Fibroblast of villous mesenchyme (primary cell): ENCODE results near the gene CARD19. TPM values are rescaled to one million over a fixed set of nuclear protein-coding genes. Genes with fewer than 3 reads are reported as not detected.
A peak's percentile ranks its signal among the peaks of the same experiment; 100 is the strongest.

Source experiments
- DNase-seq: peaks from one replicate; pipeline ENCODE4 v3.0.0-alpha.2; 2010; ENCODE audit warnings: low read depth
- H3K4me3 ChIP-seq: 2 replicates; pipeline ENCODE4 v1.5.1; 2011; ENCODE audit warnings: low read depth, mild to moderate bottlenecking, low read length
- total RNA-seq: library from RNA; depleted of rRNA; stranded (reverse); fragments of >200 nt; gene quantifications from 2 replicates; pipeline ENCODE4 v1.2.3, GENCODE V29; 2012
- TF ChIP-seq, protein P1 (sequence below): IDR thresholded peaks from 2 replicates; pipeline ENCODE4 v1.5.1; 2012; ENCODE audit warnings: low read depth, mild to moderate bottlenecking, low read length; ENCODE audit not compliant: insufficient read depth

The CARD19 gene
- total RNA-seq, 1 donor = 35.8 TPM

- TF ChIP-seq, protein P1, sequence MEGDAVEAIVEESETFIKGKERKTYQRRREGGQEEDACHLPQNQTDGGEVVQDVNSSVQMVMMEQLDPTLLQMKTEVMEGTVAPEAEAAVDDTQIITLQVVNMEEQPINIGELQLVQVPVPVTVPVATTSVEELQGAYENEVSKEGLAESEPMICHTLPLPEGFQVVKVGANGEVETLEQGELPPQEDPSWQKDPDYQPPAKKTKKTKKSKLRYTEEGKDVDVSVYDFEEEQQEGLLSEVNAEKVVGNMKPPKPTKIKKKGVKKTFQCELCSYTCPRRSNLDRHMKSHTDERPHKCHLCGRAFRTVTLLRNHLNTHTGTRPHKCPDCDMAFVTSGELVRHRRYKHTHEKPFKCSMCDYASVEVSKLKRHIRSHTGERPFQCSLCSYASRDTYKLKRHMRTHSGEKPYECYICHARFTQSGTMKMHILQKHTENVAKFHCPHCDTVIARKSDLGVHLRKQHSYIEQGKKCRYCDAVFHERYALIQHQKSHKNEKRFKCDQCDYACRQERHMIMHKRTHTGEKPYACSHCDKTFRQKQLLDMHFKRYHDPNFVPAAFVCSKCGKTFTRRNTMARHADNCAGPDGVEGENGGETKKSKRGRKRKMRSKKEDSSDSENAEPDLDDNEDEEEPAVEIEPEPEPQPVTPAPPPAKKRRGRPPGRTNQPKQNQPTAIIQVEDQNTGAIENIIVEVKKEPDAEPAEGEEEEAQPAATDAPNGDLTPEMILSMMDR = no peak
- no peak for DNase-seq
- no peak overlapping the region for H3K4me3 ChIP-seq
Measured at GRCh38 chr9:93059715-93060578, 36.1 kb upstream of the CARD19 start.

DNA sequence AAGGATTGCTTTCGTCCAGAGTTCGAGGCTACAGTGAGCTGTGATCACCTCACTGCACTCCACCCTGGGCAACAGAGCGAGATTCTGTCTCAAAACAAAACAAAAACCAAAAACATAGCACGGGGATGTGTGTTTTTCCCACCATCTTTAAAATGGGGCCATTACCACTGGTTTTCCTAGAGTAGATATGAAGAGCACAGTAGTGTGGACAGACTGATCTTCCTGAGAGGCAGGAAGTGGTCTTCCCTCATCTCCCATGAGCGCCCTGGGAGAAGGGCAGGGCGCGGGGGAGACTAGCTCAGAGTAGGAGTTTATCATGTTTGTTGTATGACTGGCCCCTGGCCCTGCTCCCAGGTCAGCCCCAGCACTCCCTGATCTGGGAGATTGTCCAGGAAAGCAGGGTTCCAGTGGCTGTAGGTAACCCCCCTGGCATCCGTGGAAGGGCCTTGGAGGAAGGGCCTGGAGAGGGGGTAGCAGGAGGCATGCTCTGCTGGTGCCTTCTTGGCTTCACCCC lies 35.2 kb upstream of the CARD19 start:
- peak; percentile 52 for DNase-seq
- H3K4me3 ChIP-seq = no peak overlapping the region
- TF ChIP-seq, protein P1 = no peak

DNA sequence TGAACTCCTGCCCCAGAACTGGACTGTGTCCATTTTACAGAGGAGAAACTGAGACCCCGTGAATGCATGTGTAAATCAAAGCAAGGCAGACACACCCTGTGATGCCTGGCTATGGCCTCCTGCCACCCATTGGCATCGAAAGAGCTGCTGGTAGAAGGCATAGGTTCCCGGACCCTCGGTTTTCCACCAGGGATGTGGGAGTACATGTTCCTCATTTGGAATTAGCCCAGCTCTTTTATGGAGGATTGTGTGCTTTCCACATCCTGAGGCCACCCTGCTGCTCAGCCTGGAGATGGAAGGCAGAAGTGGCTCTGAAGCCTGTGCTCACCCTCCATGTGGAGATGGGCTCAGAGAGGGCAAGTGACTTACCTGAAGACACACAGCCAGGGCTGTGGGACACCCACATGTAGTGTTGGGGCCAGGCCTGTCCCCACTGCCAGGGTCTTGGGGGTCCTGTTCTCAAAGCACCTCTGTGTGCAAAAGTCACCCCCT lies 34.7 kb upstream of the CARD19 start:
- TF ChIP-seq, protein P1 = no peak
- peak; percentile 33 for DNase-seq
- H3K4me3 ChIP-seq = no peak overlapping the region

DNA sequence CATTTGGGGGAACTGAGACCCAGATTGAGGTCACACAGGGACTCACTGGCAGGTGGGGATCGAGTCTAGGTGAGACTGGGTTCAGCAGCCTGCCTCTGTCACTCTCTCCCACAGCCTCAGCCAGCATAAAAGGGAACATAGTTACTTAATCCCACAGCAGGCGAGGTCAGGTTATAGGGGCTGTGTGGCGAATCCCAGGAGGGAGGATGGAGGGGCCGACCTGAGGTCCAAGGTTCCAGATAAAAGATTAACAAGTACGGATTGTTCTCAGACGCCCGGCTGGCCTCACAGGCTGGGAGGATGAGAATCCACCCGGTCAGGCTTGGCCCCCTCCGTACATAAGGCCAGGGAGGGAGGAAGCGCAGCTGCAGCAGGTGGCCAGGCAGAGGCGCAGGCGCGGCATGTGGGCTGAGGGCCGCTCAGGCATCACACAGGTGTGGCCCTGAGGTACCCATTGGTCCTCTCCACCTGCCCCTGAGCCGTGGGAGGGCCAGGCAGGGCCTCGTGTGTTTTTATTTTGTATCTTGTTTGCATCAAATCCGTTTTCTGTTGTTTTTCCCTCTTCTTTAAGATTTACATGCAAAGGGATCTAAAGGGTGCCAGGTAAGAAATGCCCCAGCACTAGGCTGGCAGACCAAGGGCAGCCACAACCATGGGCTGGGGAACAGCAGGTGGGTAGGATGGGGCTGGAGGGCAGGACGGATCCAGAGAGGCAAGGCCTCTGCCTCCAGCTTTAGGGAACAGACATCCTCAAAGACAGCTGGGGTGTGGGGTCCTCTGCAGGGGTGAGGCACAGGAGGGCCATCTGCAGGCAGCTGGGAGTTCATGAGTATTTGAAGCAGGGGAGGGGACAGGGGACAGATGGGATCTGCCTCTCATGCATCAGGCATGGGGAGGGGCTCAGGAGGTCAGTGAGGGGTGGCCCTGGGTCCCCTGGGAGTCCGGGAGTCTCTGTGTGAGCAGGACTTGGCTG lies 33.9 kb upstream of the CARD19 start:
- DNase-seq = no peak
- TF ChIP-seq, protein P1 = no peak
- no peak overlapping the region for H3K4me3 ChIP-seq

- DNase-seq = no peak
- TF ChIP-seq, protein P1 = no peak
- no peak overlapping the region for H3K4me3 ChIP-seq
Measured at GRCh38 chr9:93064392-93065134, 31.5 kb upstream of the CARD19 start.
